Measurements from ENCODE around the gene LMTK2.

- no peak for TF ChIP-seq CTCF (conservative IDR thresholded peaks at IDR 0.05; ENCODE audit: low read length)
- TF ChIP-seq EZH2phosphoT487 (IDR thresholded peaks at IDR 0.05; ENCODE audit: borderline replicate concordance), result no peak
Observed at GRCh38 chr7:98233219-98234070, 126.8 kb downstream of the LMTK2 start.

Data from Loucy (cell line).